ENCODE results near the gene ZNF227.

The ZNF227 gene

GRCh38 chr19:44278181-44278690 lies 65.9 kb downstream of the ZNF227 start:
- DNase-seq (ENCODE audit: low spot score): no peak
- no peak for TF ChIP-seq CTCF (IDR thresholded peaks at IDR 0.05; ENCODE audit: extremely low read depth, missing control alignments)

- DNase-seq (ENCODE audit: low spot score): no peak
- no peak for TF ChIP-seq CTCF (IDR thresholded peaks at IDR 0.05; ENCODE audit: extremely low read depth, missing control alignments)
Observed at GRCh38 chr19:44280916-44281315, 68.6 kb downstream of the ZNF227 start.

GRCh38 chr19:44282846-44283245 lies 70.5 kb downstream of the ZNF227 start:
- no peak for TF ChIP-seq CTCF (IDR thresholded peaks at IDR 0.05; ENCODE audit: extremely low read depth, missing control alignments)
- no peak for DNase-seq (ENCODE audit: low spot score)

GRCh38 chr19:44284968-44285367 lies 72.6 kb downstream of the ZNF227 start:
- DNase-seq (ENCODE audit: low spot score): no peak
- TF ChIP-seq CTCF (IDR thresholded peaks at IDR 0.05; ENCODE audit: extremely low read depth, missing control alignments): no peak
